Measurements from ENCODE around the gene TBX19.

TBX19 gene

GRCh38 chr1:168280296-168280927, at the start of gene TBX19:
TBX19 (plus strand) TSS chr1:168280877; CDS start chr1:168281091, 214 bp downstream.
- DNase-seq = no peak

GRCh38 chr1:168234846-168235547, 45.7 kb upstream of the TBX19 start:
- DNase-seq = no peak

DNA sequence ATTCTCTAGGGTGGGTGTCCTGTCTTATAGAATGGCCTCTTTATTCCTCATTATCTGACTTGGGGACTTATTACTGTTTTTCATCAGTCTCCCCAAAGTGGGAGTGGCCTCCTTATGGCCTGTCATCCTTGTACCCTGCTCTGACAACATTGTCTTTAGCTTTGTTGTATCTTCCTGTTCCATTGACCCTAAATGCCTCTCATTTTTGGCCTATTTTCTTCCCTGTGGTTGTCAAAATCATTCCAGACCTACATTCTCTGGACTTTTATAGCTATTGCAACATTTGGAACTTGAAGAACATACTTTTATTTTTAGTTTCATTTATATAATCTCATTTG, 45.2 kb upstream of the TBX19 start:
- no peak for DNase-seq

GRCh38 chr1:168235937-168236336, 44.7 kb upstream of the TBX19 start:
- no peak for DNase-seq

DNA sequence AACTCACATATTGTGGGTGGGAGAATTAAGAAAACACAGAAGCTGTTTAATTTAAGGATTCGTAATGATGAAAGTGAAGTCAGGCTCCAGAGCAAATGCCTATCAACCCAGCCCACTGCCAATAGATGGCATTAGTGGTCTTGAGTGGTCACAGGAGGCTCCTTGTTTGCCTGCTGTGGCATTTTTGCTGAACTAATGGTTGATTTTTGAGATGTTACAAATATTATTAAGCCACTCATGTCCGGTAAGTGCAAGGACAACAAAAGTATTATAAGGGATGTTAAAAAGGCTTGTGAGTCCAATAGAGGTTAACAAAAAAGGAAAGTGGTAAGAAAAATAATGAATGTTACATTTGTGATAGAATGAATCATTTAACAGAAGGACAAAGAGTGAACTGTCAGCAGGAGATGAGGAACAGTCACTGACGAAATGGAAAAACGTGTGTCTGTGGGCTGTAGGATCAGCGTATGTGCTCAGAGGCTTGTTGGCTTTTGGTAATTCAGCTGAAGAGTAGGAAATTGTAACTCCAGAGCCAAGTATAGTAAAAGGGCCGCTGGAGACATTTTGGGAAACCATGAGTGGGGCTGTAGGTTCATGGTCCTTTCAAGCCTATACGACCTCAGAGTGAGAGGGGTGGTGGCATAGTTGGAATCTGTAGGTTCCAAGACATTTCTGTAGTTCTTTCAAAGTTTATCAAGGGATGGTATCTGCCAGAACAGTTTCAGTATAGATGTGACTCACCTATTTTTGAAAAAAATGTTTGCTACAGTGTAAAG, 43.7 kb upstream of the TBX19 start:
- no peak for DNase-seq

GRCh38 chr1:168243198-168243597, 37.5 kb upstream of the TBX19 start:
- DNase-seq = no peak

DNA sequence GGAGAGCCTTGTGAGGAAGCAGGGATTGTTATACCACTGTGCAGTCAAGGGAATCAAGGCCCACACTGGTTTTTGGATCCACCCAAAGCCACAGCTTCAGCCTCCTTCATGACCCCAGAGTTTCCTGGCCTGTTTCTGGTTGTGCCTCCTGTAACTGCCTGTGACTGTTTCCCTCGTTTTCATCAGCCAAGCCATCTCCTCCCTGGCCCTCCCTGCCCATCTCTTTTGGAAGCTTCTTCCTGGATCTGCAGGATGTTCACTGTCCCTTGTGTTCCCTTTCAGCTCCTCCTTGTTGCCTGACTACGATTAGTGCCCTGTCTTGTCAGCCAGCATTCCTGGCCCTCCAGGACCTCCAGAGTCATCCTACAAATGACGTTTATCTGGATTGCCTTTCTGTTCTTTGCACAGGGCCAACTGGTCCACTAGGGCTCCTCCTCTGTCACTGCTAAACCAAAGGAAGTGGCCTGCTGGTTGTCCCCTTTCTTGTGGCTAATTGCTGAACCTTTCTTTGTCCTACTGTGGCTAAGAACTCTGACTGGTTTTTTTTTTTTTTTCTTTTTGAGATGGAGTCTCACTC, 37.0 kb upstream of the TBX19 start:
- DNase-seq = no peak

- no peak for DNase-seq
These were observed 35.6 kb upstream of the TBX19 start for GRCh38 chr1:168245042-168245441.

DNA sequence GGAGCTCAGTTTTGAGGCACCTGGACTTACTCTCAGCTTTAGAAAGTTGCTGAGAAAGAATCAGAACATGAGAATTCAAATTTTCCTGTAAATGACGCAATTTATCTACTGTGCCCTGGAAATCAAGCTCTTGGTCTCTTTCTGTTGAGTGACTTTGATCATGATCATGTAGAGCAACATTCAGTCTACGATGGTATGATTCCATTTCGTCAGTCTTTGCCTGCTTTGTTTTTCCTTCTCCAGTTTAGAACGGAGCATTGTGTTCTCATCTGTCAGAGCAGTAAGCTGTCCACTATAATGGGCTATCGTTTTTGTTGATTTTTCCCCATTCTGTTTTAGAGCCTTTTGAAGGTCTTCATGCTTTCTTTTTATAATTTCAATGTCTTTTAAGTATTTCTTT, 34.2 kb upstream of the TBX19 start:
- no peak for DNase-seq

DNA sequence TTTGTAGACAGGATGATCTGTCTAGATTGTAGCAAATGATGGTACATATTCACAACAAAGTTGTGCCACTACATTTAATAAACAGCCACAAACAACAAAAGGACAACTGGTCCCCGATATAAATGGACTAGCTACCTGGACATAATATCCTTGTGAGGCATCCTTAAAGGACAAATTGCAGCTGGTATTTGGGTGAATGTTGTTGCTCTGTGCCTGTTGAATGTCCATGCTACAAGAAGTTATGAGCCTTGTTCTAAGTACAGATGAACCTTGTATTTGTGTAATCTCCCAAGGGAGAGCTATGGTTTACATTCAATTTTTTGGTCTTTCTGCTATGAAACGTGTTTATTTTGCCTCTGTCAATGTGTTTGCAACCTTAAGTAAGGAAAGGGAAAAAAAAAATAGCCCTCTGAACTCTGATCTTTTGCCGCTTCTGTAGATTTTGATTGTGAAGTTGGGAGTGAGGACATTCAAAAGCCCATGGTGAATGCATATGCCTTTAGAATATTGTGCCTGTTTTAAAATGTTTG, 28.4 kb upstream of the TBX19 start:
- no peak for DNase-seq

- DNase-seq = no peak
These were observed 24.5 kb upstream of the TBX19 start for GRCh38 chr1:168256164-168256563.

DNA sequence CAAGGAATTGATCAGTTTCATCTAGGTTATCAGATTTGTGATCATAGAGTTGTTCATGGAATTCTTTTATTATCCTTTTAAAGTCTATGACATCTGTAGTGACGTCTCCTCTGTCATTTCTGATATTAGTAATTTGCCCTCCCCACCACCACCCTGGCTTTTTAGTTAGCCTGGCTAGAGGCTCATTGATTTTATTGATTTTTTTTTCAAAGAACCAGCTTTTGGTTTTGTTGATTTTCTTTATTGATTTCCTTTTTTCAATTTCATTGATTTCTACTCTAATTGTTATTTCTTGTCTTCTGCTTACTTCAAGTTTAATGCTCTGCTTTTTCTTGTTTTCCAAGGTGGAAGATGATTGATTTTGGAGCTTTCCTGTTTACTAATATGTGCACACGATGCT, 23.3 kb upstream of the TBX19 start:
- DNase-seq = no peak

- DNase-seq = no peak
These were observed 21.1 kb upstream of the TBX19 start for GRCh38 chr1:168259567-168259966.

- no peak for DNase-seq
These were observed 20.3 kb upstream of the TBX19 start for GRCh38 chr1:168260393-168260792.

DNA sequence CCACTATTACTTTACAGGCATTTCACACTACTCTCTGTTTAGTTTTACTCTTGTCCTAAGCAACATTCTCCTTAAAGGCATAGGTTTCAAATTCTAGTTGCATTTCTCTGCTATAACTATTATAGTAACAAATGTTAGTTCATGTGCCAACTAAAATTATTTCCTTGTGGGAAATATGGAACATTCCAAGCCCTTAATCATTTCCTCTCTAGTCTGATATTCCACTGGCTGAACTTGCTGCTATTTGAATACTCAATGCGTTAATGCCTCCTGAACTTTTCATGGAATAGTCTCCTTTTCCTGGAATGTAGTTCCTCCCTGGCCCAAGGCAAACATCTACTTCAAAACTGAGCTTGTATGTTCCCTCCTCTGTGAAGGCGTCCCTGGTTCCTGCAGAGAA, 19.3 kb upstream of the TBX19 start:
- no peak for DNase-seq

DNA sequence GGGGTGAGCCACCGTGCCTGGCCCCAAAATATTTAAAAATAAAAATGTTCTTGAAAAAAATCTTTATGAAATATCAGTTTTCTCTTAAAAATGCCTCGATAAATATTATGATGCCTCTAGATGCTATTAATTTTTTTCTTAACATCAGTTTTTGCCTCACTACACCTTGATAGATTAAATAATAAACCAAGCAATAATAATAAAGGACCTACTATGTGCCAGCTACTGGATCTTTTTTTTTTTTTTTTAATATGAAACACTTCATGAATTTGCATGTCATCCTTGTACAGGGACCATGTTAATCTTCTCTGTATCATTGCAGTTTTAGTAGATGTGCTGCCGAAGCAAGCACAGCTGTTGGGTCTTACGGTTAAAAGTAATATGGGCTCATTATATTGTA, 17.5 kb upstream of the TBX19 start:
- no peak for DNase-seq

GRCh38 chr1:168264296-168264695, 16.4 kb upstream of the TBX19 start:
- DNase-seq = no peak

DNA sequence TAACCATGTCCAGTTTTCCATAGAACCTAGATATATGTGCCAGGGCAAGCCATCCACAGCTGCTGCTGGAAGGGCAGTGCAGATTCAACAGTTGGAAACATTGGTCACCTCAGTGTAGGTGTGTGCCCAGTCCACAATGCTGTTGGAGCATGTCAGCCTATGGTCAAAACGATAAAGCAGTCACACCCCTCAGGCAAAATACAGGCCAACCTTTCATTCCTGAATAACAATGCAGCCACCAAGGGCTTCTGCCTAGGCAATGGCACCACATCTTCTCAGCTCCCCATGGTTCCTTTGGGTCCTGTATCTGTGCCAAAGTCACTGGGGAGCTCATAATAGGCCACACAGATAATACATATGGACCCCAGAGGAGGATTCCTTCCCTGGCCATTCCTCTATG, 15.1 kb upstream of the TBX19 start:
- DNase-seq = no peak

DNA sequence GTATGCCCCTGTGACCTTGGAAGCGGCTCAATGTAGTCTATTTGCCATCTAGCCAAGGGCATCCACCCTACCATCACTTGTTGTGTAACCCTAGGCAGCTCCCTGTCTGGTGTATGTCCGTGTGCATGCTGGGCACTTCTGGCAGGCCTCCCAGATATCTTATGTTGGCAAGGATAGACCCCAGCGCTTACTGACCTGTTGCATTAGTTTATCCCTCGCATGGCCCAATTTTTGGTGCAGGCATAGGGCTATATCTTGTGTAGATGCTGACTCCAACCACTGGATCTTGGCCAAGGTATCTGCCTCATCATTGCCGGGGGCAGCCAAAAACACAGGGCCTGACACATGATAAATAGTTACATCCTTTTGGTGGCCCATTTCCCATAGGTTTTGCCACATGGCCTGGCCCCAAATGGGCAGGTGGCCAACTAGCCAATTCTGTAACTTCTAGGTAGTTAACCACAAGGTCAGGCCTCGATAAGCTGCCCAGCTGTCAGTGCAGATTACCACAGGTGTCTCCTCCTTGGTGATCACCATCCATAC, 14.0 kb upstream of the TBX19 start:
- no peak for DNase-seq

DNA sequence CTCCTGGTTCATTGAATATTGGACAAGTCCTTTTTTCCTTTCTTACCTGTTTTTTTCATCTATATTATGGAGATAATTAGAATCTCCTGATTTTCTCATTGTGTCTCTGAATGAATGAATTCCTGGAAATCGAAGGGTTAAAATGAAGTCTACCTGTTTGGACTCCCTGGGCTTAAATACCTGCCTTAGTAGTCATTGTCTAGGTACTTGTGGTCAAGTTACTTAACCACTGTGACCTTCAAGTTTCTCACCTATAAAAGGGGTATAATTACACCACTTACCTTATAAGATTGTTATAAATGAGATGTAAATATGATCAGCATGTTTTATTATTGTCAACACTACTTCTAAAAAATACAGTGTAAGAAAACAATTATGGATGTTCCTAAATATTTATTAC, 9.0 kb upstream of the TBX19 start:
- no peak for DNase-seq

DNA sequence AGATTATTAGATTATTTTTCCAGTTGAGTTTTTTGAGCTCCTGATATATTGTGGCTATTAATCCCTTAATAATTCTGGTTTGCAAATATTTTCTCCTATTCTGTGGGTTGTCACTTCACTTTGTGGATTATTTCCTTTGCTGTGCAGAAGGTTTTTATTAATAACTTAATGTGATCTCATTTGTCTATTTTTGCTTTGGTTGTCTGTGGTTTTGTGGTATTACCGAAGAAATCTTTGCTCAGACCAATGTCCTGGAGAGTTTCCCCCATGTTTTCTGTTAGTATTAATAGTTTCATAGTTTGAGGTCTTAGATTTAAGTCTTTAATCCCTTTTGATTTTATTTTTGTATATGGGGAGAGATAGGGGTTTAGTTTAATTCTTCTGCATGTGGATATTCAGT, 7.1 kb upstream of the TBX19 start:
- DNase-seq = no peak

- DNase-seq = no peak
These were observed 1.4 kb upstream of the TBX19 start for GRCh38 chr1:168279253-168279652.

DNA sequence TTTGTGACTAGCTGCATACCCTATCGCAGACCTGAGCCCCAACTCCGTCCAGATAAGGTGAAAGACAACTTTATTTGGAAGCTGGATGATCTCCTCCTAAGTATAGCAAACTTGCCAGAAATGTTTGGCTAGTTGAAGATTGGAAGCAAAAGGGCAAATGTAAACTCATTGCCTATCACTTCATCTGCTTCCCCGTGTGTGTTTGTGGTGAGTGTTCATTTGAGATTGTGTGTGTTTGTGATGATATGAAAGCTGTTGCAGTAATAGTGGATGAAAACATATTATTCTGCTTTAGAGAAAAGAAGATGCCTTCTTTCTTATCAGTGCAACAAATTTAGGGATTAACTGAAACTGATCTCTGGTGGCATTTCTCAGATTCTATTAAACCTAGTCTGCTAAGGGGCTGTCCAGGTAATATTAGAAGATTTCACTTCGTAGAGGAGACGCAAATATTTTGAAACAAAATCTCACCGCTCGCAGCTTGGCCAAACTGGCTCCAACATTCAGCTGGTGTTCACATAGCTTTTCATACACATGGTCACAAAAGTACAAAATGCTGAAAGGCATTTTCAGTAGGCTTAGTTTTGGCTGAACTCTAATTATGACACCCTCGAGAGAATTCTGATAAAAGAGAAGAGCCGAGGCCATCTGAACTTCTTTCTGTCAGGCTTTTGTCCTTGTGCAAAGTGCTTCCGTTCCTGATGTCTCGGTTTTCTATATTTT, 1.1 kb downstream of the TBX19 start:
- no peak for DNase-seq

Data from KG1 (cell line).